HG03378 (cell line): ENCODE measurements around the gene PRUNE2.
"Not testable (repeated sequence)": the region's sequence is repeated elsewhere in the genome, so short reads cannot be mapped to it uniquely, and the experiment has no call there.

Experiments
- ATAC-seq: cut with Tn5 transposase; IDR thresholded peaks from one replicate; pipeline ENCODE4 v1.9.1; 2021; ENCODE audit warnings: mild to moderate bottlenecking, moderate library complexity; ENCODE audit not compliant: unreplicated experiment

The PRUNE2 gene

GRCh38 chr9:76609285-76610010 lies 296.5 kb downstream of the PRUNE2 start:
- ATAC-seq = no peak

- ATAC-seq = no peak
Observed at GRCh38 chr9:76608575-76609273, 297.2 kb downstream of the PRUNE2 start.

GRCh38 chr9:76607730-76608436 lies 298.0 kb downstream of the PRUNE2 start:
- ATAC-seq = no peak

GRCh38 chr9:76605321-76605900 lies 300.5 kb downstream of the PRUNE2 start:
- peak; percentile 89 for ATAC-seq

- ATAC-seq = no peak
Observed at GRCh38 chr9:76603931-76604570, 301.9 kb downstream of the PRUNE2 start.

- ATAC-seq = no peak
Observed at GRCh38 chr9:76603448-76603895, 302.4 kb downstream of the PRUNE2 start.

- no peak for ATAC-seq
Observed at GRCh38 chr9:76602199-76602598, 303.7 kb downstream of the PRUNE2 start.

- no peak for ATAC-seq
Observed at GRCh38 chr9:76600007-76600615, 305.8 kb downstream of the PRUNE2 start.

- no peak for ATAC-seq
Observed at GRCh38 chr9:76598981-76599380, 306.9 kb downstream of the PRUNE2 start.

- ATAC-seq = no peak
Observed at GRCh38 chr9:76595645-76596044, 310.3 kb downstream of the PRUNE2 start.

GRCh38 chr9:76594764-76595424 lies 311.0 kb downstream of the PRUNE2 start:
- ATAC-seq = no peak

- ATAC-seq = not testable (repeated sequence)
Observed at GRCh38 chr9:76593961-76594735, 311.8 kb downstream of the PRUNE2 start.

GRCh38 chr9:76592974-76593347 lies 313.0 kb downstream of the PRUNE2 start:
- no peak for ATAC-seq

GRCh38 chr9:76592091-76592973 lies 313.6 kb downstream of the PRUNE2 start:
- no peak for ATAC-seq

- ATAC-seq = no peak
Observed at GRCh38 chr9:76591256-76591950, 314.5 kb downstream of the PRUNE2 start.

GRCh38 chr9:76588316-76588715 lies 317.6 kb downstream of the PRUNE2 start:
- no peak for ATAC-seq
